ENCODE results near the gene PTX4. TPM values are rescaled to one million over a fixed set of nuclear protein-coding genes. Genes with fewer than 3 reads are reported as not detected.

Gene PTX4
- total and polyA plus RNA-seq, 2 experiments from 2014 or later, result 0.30 TPM; not detected in 1

DNA sequence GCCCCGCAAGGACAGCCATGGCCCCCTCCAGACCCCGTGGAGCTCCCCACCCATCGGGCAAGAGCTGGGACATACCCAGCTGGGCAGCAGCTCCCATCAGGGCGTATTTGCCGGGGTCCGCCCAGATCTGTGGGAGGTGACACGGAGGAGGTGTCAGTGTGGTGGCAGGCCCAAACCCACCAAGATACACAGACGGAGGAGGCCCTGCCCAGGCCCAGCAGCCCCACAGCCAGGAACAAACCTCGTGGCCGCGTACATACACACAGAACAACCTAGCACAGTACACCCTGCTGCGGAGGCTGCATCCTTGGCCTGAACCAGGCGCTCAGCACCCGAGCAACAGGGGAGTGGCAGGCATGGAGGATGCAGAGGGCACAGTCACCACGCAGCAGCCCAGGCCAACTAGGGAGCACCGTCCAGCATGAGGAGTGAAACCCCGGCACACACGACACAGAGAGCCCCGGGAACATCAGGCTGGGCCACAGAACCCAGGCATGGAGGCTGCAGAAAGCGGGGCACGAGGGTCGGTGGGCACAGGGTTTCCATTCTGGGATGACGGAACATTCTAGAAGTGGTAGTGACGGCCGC lies 39.4 kb downstream of the PTX4 start:
- Histone ChIP-seq H3K9me3 (ENCODE audit: low read depth) (no peaks in the 10 kb centered on the region), H3K27me3 (no peaks in the 10 kb centered on the region), H3K27ac (no peak overlapping the region), H3K4me3 (no peak overlapping the region), H3K4me1 (ENCODE audit: low read depth) (no peaks in the 10 kb centered on the region), H3K36me3 (no peaks in the 10 kb centered on the region)
- TF ChIP-seq, protein P1, sequence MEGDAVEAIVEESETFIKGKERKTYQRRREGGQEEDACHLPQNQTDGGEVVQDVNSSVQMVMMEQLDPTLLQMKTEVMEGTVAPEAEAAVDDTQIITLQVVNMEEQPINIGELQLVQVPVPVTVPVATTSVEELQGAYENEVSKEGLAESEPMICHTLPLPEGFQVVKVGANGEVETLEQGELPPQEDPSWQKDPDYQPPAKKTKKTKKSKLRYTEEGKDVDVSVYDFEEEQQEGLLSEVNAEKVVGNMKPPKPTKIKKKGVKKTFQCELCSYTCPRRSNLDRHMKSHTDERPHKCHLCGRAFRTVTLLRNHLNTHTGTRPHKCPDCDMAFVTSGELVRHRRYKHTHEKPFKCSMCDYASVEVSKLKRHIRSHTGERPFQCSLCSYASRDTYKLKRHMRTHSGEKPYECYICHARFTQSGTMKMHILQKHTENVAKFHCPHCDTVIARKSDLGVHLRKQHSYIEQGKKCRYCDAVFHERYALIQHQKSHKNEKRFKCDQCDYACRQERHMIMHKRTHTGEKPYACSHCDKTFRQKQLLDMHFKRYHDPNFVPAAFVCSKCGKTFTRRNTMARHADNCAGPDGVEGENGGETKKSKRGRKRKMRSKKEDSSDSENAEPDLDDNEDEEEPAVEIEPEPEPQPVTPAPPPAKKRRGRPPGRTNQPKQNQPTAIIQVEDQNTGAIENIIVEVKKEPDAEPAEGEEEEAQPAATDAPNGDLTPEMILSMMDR (IDR thresholded peaks at IDR 0.05; ENCODE audit: low read depth, low read length), result no peak
- no peak for DNase-seq (ENCODE audit: low read depth in 1 of 2, low spot score in 1 of 2)

DNA sequence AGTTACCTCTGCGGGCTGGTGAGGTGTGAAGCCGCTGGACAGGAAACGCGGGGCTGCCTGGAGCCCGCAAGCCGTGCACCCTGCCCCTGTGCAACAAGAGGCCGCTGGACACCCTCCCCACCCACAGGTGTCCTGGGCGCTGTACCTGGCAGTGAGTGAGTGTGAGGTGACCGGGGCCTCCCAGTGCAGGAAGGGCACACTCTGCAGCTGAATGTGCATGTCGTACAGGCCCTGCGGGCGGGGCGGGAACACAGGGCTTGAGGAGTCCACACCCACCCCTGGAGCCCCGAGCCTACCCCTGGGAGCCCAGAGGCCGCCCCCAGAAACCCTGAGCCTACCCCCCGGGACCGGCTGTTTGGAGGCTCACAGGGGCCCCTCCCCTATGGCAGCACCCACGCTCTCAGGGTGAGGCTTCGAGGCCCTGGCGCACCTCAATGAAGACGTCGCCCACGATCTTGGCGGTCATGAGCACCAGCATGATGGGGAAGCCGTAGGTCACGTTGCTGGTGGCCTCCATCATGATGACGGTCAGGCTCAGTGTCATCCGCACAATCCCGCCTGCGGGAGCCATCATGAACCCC lies 40.1 kb downstream of the PTX4 start:
- H3K27ac ChIP-seq, result no peak overlapping the region
- DNase-seq (ENCODE audit: low read depth in 1 of 2, low spot score in 1 of 2), result no peak
- TF ChIP-seq, protein P1 (IDR thresholded peaks at IDR 0.05; ENCODE audit: low read depth, low read length), result no peak
- no peaks in the 10 kb centered on the region for H3K36me3 ChIP-seq
- no peaks in the 10 kb centered on the region for H3K9me3 ChIP-seq (ENCODE audit: low read depth)
- H3K4me1 ChIP-seq (ENCODE audit: low read depth), result no peaks in the 10 kb centered on the region
- H3K4me3 ChIP-seq, result no peak overlapping the region
- H3K27me3 ChIP-seq, result no peaks in the 10 kb centered on the region

DNA sequence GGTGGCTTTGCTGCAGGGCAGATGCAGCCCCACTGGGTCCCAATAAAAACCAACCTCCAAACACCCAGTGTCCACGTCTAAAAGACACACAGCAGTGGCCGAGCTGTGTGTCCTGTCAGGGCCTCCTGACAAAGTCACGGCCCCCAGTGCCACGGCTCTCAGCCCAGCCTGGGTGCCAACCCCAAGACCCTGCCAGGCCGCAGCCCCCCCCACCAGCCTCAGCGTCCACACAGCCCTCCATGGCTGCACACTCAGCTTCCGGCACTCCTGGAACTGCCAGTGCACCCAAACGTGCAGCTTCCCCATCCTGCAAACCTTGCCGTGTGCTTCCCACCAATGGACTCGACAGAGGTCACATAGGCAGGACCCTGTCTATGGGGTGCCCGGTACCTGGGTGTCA lies 40.8 kb downstream of the PTX4 start:
- no peaks in the 10 kb centered on the region for H3K36me3 ChIP-seq

DNA sequence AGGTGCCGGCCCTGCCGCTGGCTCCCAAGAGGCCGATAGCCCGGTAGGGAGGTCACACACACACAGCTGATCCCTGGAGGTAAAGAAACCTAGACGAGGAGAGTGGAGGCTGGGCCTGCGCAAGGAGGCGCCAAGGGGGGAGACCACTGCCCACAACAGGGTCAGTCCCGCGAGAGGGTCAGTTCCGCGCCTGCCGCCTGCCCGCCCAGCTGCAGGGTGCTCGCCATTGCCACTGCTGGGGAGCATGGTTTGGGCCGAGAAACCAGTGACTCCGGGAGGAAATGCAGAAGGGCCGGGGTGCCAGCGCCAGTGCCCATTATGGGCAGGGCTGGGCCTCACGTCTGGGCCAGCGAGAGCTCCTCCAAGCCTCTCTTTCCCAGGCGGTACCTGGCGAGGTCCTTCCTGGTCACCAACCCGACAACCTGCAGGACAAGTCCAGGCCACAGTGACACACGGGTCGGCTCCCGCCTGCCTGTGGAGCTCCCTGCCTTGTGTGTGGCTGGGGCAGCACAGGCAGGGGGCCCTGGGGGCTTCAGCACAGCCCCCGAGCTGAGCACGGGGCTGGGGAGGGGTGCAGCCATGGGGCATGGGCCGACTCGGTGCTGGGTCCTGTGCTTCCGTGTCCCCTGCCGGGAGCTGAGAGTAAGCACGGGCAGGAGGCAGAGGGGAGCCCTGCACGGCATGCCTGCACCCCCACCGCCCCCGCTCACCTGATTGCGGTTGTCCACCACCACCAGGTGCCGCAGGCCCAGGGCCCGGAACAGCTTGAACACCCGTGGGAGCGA lies 42.3 kb downstream of the PTX4 start:
- Histone ChIP-seq H3K36me3 (no peaks in the 10 kb centered on the region), H3K27me3 (no peaks in the 10 kb centered on the region), H3K4me1 (ENCODE audit: low read depth) (no peaks in the 10 kb centered on the region), H3K9me3 (ENCODE audit: low read depth) (no peaks in the 10 kb centered on the region), H3K27ac (no peak overlapping the region), H3K4me3 (no peak overlapping the region)
- no peak for DNase-seq (ENCODE audit: low read depth in 1 of 2, low spot score in 1 of 2)
- TF ChIP-seq, protein P1 (IDR thresholded peaks at IDR 0.05; ENCODE audit: low read depth, low read length), result no peak

More for the DNA sequence above, 40.8 kb downstream of the PTX4 start:
- Histone ChIP-seq H3K27me3 (no peaks in the 10 kb centered on the region), H3K9me3 (ENCODE audit: low read depth) (no peaks in the 10 kb centered on the region), H3K4me1 (ENCODE audit: low read depth) (no peaks in the 10 kb centered on the region), H3K4me3 (no peak overlapping the region), H3K27ac (no peak overlapping the region)
- DNase-seq (ENCODE audit: low read depth in 1 of 2, low spot score in 1 of 2), result no peak
- TF ChIP-seq, protein P1 (IDR thresholded peaks at IDR 0.05; ENCODE audit: low read depth, low read length), result no peak

DNA sequence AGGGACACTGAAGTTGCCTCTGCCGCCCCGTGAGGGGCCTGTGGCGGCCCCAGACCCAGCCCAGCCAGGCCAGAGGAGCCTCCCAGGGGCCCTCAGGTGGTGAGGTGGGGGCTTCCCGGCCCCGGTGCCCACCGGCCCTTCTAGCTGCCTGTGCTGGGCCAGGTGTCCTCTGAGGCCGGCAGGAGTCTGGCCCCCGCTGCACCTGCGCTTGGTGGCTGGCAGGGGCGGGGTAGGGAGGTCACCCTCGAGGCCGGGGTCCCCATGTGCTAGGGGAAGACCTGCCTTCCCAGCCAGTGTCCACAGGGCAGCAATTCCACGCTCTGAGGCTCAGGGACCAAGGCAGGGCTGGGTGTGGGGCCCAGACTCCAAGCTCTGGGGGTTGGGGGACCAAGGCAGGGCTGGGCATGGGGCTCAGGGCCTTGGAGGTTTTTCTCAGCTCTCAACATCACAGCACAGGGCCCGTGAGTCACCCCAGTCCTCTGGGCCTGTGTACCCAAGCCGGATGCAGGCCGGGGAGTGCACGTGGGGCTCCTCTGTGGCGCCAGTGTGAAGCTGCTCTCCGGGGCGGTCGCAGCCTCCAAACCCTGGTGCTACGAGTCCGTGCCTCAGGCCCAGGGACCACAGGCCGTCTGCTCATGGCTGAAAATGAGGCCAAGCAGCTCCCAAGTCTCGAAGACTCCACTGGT lies 43.1 kb downstream of the PTX4 start:
- Histone ChIP-seq H3K27ac (no peak overlapping the region), H3K27me3 (no peaks in the 10 kb centered on the region), H3K36me3 (no peaks in the 10 kb centered on the region), H3K9me3 (ENCODE audit: low read depth) (no peaks in the 10 kb centered on the region), H3K4me1 (ENCODE audit: low read depth) (no peaks in the 10 kb centered on the region), H3K4me3 (no peak overlapping the region)
- no peak for DNase-seq (ENCODE audit: low read depth in 1 of 2, low spot score in 1 of 2)
- TF ChIP-seq, protein P1 (IDR thresholded peaks at IDR 0.05; ENCODE audit: low read depth, low read length), result no peak
